IMR-90 (cell line): ENCODE measurements around the gene DENND1A. TPM values are rescaled to one million over a fixed set of nuclear protein-coding genes. Genes with fewer than 3 reads are reported as not detected.

Experiments used
- ATAC-seq: fragments of 200-7000 bp; cut with Tn5 transposase; 2 replicates; pipeline ENCODE4 v1.9.1; 2020; ENCODE audit warnings: low read depth, mild to moderate bottlenecking, moderate library complexity
- BruUV-seq: library from RNA; stranded (reverse); fragments of 400-500 nt; replicated peaks from 2 replicates; lab custom pipeline; 2021; lab: Mats Ljungman, UMichigan
- CTCF ChIA-PET: fragments of 300-600 bp; formaldehyde crosslinking; extraction: SDS; loops from one replicate; lab custom pipeline; 2021; ENCODE audit warnings: antibody characterized with exemption; lab: Yijun Ruan, JAX
- POLR2A ChIA-PET: fragments of 300-600 bp; sonication (Branson Sonifier 250); formaldehyde crosslinking; loops from one replicate; lab custom pipeline; 2022; ENCODE audit warnings: antibody characterized with exemption; ENCODE audit not compliant: unreplicated experiment; lab: Charles Lee
- DNase-seq: peaks from one replicate; pipeline ENCODE4 v3.0.0; 2013
- H2AFZ ChIP-seq: replicated peaks from 2 replicates; pipeline ENCODE3; 2013; ENCODE audit warnings: low read length, mild to moderate bottlenecking; ENCODE audit not compliant: poor library complexity
- H2AK5ac ChIP-seq: 2 replicates; pipeline ENCODE4 v1.6.1; 2013; ENCODE audit warnings: low read depth, low read length, inconsistent platforms
- H2AK9ac ChIP-seq: replicated peaks from 2 replicates; pipeline ENCODE3; 2013; ENCODE audit warnings: mild to moderate bottlenecking, low read depth, low read length, moderate library complexity; ENCODE audit not compliant: poor library complexity
- H2BK120ac ChIP-seq: 2 replicates; pipeline ENCODE4 v1.6.1; 2013; ENCODE audit warnings: low read depth, low read length, inconsistent platforms
- H2BK15ac ChIP-seq: 3 replicates; pipeline ENCODE4 v1.6.1; 2013; ENCODE audit warnings: low read depth, low read length, inconsistent platforms
- H2BK20ac ChIP-seq: 2 replicates; pipeline ENCODE4 v1.6.1; 2013; ENCODE audit warnings: low read depth, mild to moderate bottlenecking, inconsistent platforms, low read length, moderate library complexity
- H2BK5ac ChIP-seq: 2 replicates; pipeline ENCODE4 v1.6.1; 2013; ENCODE audit warnings: mild to moderate bottlenecking, low read depth, low read length, inconsistent platforms; ENCODE audit not compliant: poor library complexity, severe bottlenecking
- H3K14ac ChIP-seq: replicated peaks from 2 replicates; pipeline ENCODE4 v1.6.1; 2013; ENCODE audit warnings: low read depth, low read length, inconsistent platforms
- H3K18ac ChIP-seq: 2 replicates; pipeline ENCODE4 v1.6.1; 2013; ENCODE audit warnings: low read depth, low read length, control low read depth
- H3K23ac ChIP-seq: 2 replicates; pipeline ENCODE4 v1.6.1; 2013; ENCODE audit warnings: low read depth, low read length, inconsistent platforms
- H3K27ac ChIP-seq: 2 replicates; pipeline ENCODE4 v1.5.1; 2013; ENCODE audit warnings: mild to moderate bottlenecking, control low read depth, low read length; ENCODE audit not compliant: insufficient read depth
- H3K27me3 ChIP-seq: 2 replicates; pipeline ENCODE4 v1.6.1; 2013; ENCODE audit warnings: low read length; ENCODE audit not compliant: control insufficient read depth, insufficient read depth
- H3K36me3 ChIP-seq: 2 replicates; pipeline ENCODE4 v1.6.1; 2013; ENCODE audit warnings: low read length, mixed read lengths; ENCODE audit not compliant: control insufficient read depth, insufficient read depth
- H3K4ac ChIP-seq: 2 replicates; pipeline ENCODE4 v1.6.1; 2013; ENCODE audit warnings: low read depth, low read length, inconsistent platforms
- H3K4me1 ChIP-seq: 2 replicates; pipeline ENCODE4 v1.6.1; 2013; ENCODE audit warnings: low read length, mixed read lengths; ENCODE audit not compliant: control insufficient read depth, insufficient read depth
- H3K4me2 ChIP-seq: 2 replicates; pipeline ENCODE4 v1.6.1; 2013; ENCODE audit warnings: low read depth, mild to moderate bottlenecking, control low read depth, low read length, moderate library complexity
- H3K4me3 ChIP-seq: 2 replicates; pipeline ENCODE4 v1.5.1; 2013; ENCODE audit warnings: low read depth, mild to moderate bottlenecking, control low read depth, low read length, moderate library complexity; ENCODE audit not compliant: insufficient read depth
- H3K56ac ChIP-seq: 2 replicates; pipeline ENCODE4 v1.6.1; 2013; ENCODE audit warnings: low read length, inconsistent platforms; ENCODE audit not compliant: insufficient read depth; ENCODE audit errors: extremely low read depth
- H3K79me1 ChIP-seq, 2 experiments: 2 replicates each; pipeline ENCODE4 v1.6.1; 2013; ENCODE audit warnings: low read length in 2 of 2, inconsistent platforms in 1 of 2, low read depth in 1 of 2
- H3K9ac ChIP-seq: 2 replicates; pipeline ENCODE4 v1.6.1; 2013; ENCODE audit warnings: low read depth, low read length, control low read depth
- H3K9me1 ChIP-seq: 2 replicates; pipeline ENCODE4 v1.6.1; 2013; ENCODE audit warnings: low read length, inconsistent platforms; ENCODE audit not compliant: insufficient read depth
- H3K9me3 ChIP-seq: 2 replicates; pipeline ENCODE4 v1.6.1; 2013; ENCODE audit warnings: low read length; ENCODE audit not compliant: control insufficient read depth, insufficient read depth
- H4K20me1 ChIP-seq: 2 replicates; pipeline ENCODE4 v1.6.1; 2013; ENCODE audit warnings: low read length, inconsistent platforms; ENCODE audit not compliant: insufficient read depth
- H4K5ac ChIP-seq: 2 replicates; pipeline ENCODE4 v1.6.1; 2013; ENCODE audit warnings: mild to moderate bottlenecking, low read depth, low read length, control low read depth
- H4K8ac ChIP-seq, 2 experiments: 2 replicates each; pipeline ENCODE4 v1.6.1; 2013; ENCODE audit warnings: low read depth in 2 of 2, low read length in 2 of 2, control low read depth in 1 of 2, inconsistent platforms in 1 of 2
- H4K91ac ChIP-seq: 2 replicates; pipeline ENCODE4 v1.6.1; 2013; ENCODE audit warnings: low read depth, low read length, inconsistent platforms; ENCODE audit not compliant: insufficient read depth
- NFE2L2 ChIP-seq: fragments of 150-350 bp; IDR thresholded peaks from 2 replicates; pipeline ENCODE4 v1.6.1; 2016; ENCODE audit warnings: low read depth, mild to moderate bottlenecking, low read length
- WGBS, 2 experiments: methylation state at CpG; one replicate each; pipeline versions ENCODE4 v1.1.5 to v1.1.7; 2013; ENCODE audit warnings: missing lambda C conversion rate in 2 of 2; ENCODE audit not compliant: insufficient read length in 1 of 2; ENCODE audit errors: extremely low coverage in 2 of 2; 5-methylcytosine and 5-hydroxymethylcytosine counted together
- dilution Hi-C: fragments of 300-500 bp; cut with HindIII; formaldehyde crosslinking; loops from one replicate; pipeline ENCODE4 v1.14.3; 2018; ENCODE audit warnings: low sequenced_read_pairs; ENCODE audit not compliant: unreplicated experiment
- in situ Hi-C: fragments of 300-500 bp; cut with MboI; formaldehyde crosslinking; loops from 3 replicates; pipeline ENCODE4 v1.14.3; 2019; ENCODE audit warnings: low sequenced_read_pairs, inconsistent platforms, mixed read lengths
- intact Hi-C: fragments of 100-400 bp; cut with micrococcal nuclease; formaldehyde crosslinking; loops from 2 replicates; pipeline ENCODE4 v1.10.0; 2022
- polyA plus RNA-seq, 3 experiments: library from polyadenylated mRNA; depleted of rRNA; stranded (reverse); fragments of >200 nt; gene quantifications; 2 replicates each; pipeline ENCODE4 v1.2.3, GENCODE V29; 2012; ENCODE audit warnings: low replicate concordance in 1 of 3
- total RNA-seq: library from RNA; depleted of rRNA; stranded (reverse); fragments of >200 nt; gene quantifications from 2 replicates; pipeline ENCODE4 v1.2.3, GENCODE V29; 2012
- TF ChIP-seq, protein P1 (sequence below): conservative IDR thresholded peaks from 2 replicates; pipeline ENCODE4 v1.5.1; 2012; ENCODE audit warnings: mild to moderate bottlenecking, low read depth, low read length, improper control_type of control experiment

Gene DENND1A
- total and polyA plus RNA-seq, 2 of the 4 experiments (the other 2 are of a cell fraction), result 21.4 to 27.6 TPM

DNA sequence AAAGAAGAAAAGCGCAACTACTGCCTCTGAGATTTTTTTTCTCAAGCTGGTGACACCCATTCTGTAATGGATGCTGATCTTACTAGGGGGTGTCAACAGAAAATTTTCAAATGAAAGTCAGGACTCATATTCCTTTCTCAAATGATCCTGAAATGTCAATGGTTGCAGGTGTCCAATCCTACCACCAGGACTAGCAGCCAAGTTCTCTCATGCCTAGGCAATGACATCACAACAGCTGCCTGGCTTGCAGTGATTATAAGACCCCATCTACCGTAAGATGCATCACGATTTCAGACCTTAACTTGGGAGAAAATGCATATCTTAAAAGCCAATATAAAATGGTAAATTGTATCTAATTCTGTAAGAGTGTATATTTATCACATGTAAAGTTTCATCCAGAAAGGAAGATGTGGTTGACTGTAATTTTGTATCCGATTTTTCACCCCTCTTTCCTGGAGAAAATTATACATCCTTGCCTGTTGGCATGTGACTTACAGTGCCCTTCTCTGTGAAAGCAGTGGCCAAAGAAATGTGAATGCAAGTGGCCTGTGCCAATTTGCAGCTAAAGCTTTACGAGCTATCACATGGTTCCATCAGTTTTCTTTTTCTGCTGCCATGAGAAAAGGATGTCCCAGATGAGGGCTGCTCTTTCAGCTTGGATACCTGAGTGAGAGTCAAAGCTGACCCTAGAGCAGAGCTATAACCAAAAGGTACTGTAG, 104.4 kb downstream of the DENND1A start:
- Histone ChIP-seq H2BK20ac (no peak overlapping the region), H3K79me1 (peaks cover 0 to 10% of the 10 kb centered on the region in 2 experiments; a peak in 2 of 4 replicates), H2BK120ac (no peak overlapping the region), H3K4me2 (no peak overlapping the region), H2AFZ (no peak overlapping the region), H3K27me3 (no peaks in the 10 kb centered on the region), H4K20me1 (no peaks in the 10 kb centered on the region), H3K4me3 (no peak overlapping the region), H3K9ac (no peak overlapping the region), H4K8ac (no peak overlapping the region), H3K4ac (no peak overlapping the region), H2BK15ac (no peak overlapping the region), H3K9me1 (no peaks in the 10 kb centered on the region), H3K27ac (no peak overlapping the region), H4K5ac (no peak overlapping the region), H3K4me1 (no peaks in the 10 kb centered on the region), H3K14ac (no peak overlapping the region), H2AK9ac (no peak overlapping the region), H3K9me3 (peaks cover 5% of the 10 kb centered on the region; the same call in 1 of the 2 replicates), H3K23ac (no peak overlapping the region), H3K56ac (no peak overlapping the region), H3K18ac (no peak overlapping the region), H2AK5ac (no peak overlapping the region), H3K36me3 (no peaks in the 10 kb centered on the region), H2BK5ac (no peak overlapping the region), H4K91ac (no peak overlapping the region)
- whole genome bisulfite sequencing, 2 experiments, result 100% methylated on average over 1 of the region's 5 CpGs; no CpG with 5 or more reads in 1 of the 2 experiments
- intact Hi-C loops (no loop called here), dilution Hi-C loops (no loop called here), in situ Hi-C loops (no loop called here)
- BruUV-seq, result no TSS peak
- ChIA-PET POLR2A (no interaction called here), CTCF (interaction anchor here (0.6 kb wide), 1 partner anchor 622 kb away, joined by 3 read pairs; no protein-coding TSS in a partner anchor)
- peak; percentile 53 for DNase-seq
- no peak for TF ChIP-seq NFE2L2
- TF ChIP-seq, protein P1, sequence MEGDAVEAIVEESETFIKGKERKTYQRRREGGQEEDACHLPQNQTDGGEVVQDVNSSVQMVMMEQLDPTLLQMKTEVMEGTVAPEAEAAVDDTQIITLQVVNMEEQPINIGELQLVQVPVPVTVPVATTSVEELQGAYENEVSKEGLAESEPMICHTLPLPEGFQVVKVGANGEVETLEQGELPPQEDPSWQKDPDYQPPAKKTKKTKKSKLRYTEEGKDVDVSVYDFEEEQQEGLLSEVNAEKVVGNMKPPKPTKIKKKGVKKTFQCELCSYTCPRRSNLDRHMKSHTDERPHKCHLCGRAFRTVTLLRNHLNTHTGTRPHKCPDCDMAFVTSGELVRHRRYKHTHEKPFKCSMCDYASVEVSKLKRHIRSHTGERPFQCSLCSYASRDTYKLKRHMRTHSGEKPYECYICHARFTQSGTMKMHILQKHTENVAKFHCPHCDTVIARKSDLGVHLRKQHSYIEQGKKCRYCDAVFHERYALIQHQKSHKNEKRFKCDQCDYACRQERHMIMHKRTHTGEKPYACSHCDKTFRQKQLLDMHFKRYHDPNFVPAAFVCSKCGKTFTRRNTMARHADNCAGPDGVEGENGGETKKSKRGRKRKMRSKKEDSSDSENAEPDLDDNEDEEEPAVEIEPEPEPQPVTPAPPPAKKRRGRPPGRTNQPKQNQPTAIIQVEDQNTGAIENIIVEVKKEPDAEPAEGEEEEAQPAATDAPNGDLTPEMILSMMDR, result 0 out of 2 replicates have a peak, but pooled peaks have one; percentile 23
- ATAC-seq, result no peak
